Measurements from ENCODE around the gene RAB5A.

The RAB5A gene

DNA sequence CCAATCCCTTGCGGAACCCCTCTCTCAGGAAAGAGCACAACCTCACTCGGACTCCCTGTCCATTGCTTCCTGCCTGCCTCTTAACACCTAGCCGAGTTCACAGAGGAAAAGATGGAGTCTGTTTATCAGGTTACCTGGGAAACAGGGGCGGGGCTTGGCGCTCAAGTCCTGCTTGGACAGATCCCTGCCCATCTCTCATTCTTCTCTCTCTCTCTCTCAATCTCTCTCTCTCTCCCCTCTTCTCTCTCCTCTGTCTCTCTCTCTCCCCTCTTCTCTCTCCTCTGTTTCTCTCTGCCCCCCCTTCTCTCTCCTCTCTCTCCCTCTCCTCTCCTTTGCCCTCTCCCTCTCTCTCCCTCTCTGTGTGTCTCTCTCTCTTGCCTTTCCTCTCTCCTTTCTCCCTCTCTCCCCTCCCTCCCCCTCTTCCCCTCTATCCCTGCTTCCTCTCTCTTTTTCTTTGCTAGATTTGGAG is 12.8 kb upstream of the RAB5A start, which contains the start of gene EFHB:
Gene EFHB (minus strand): TSS at position 120 of the 469 bp plus-strand sequence. CDS start 199 bp downstream, outside the sequence.
- TF ChIP-seq ZFX (IDR thresholded peaks at IDR 0.05; ENCODE audit: borderline replicate concordance), result no peak
- TF ChIP-seq, protein P1, sequence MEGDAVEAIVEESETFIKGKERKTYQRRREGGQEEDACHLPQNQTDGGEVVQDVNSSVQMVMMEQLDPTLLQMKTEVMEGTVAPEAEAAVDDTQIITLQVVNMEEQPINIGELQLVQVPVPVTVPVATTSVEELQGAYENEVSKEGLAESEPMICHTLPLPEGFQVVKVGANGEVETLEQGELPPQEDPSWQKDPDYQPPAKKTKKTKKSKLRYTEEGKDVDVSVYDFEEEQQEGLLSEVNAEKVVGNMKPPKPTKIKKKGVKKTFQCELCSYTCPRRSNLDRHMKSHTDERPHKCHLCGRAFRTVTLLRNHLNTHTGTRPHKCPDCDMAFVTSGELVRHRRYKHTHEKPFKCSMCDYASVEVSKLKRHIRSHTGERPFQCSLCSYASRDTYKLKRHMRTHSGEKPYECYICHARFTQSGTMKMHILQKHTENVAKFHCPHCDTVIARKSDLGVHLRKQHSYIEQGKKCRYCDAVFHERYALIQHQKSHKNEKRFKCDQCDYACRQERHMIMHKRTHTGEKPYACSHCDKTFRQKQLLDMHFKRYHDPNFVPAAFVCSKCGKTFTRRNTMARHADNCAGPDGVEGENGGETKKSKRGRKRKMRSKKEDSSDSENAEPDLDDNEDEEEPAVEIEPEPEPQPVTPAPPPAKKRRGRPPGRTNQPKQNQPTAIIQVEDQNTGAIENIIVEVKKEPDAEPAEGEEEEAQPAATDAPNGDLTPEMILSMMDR (IDR thresholded peaks at IDR 0.05), result no peak
- H3K27ac ChIP-seq, result no peak within 1 kb of the TSS

DNA sequence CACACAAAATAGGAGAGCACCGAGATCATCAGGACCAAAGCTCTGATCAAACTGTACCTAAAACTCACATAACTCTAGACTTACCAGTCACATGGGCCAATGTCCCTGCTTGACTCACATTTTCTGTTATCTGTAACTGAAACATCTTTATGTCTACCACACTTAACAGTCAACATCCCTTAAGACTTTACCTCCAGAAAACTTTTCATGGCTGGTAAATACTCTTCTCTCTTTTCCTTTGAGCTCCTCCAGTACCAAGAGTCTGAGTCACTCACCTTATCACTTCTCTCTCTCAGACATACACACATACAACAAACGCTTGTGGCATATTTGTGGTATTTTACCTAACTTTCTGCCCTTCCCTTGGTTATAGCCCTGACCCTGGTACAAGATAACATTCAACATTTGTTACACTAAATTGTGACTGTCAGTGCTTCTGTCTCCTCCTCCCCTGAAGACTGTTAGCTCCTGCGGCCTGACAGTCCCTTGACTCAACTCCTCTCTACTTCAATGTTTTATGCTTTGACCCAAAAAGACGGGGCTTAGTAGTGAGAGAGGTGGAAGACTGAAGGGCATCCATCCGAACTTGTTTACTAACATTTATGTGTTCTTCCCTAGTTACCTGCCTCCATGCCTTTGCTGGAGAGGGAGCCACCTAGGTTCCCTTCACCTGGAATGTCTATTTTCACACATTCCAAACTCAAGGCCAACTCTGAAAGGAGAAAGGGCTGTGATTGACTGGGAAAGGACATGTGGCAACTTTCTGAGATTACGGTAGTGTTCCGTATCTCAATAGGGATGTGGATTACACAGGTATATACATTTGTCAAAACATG is 9.2 kb upstream of the RAB5A start:
- no peak overlapping the region for H3K27ac ChIP-seq
- TF ChIP-seq ZFX (IDR thresholded peaks at IDR 0.05; ENCODE audit: borderline replicate concordance), result no peak
- TF ChIP-seq, protein P1 (IDR thresholded peaks at IDR 0.05), result no peak

DNA sequence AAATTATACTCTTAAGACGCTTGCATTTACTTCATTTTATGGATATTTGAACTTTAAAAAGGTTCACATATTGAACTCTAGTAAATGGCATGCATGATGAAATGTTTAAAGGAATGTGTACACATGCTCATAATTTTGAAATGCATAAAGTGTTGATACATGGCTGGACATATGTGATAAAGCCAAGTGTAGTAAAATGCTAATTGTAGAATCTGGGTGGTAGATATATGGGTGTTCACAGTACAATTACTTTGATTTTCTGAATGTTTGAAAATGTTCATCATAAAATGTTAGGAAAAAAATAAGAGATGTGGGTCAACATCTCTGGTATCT is 8.6 kb upstream of the RAB5A start:
- no peak for TF ChIP-seq ZFX (IDR thresholded peaks at IDR 0.05; ENCODE audit: borderline replicate concordance)
- TF ChIP-seq, protein P1 (IDR thresholded peaks at IDR 0.05), result no peak
- H3K27ac ChIP-seq, result no peak overlapping the region

DNA sequence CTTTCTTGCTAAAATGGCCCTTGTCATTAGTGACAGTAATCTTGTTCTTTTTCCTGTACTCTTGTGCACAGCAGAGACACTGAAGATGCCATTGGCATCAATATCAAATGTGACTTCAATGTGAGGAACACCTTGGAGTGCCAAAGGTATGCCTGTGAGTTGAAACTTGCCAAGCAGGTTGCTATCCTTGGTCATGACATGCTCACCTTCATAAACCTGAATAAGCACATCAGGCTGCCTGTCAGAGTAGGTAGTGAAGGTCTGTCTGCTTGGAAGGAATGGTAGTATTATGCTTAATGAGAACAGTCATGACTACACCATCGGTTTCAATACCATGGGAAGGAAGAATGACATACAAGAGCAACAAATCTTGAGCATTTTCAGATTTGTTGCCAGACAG is 6.3 kb upstream of the RAB5A start:
- no peak overlapping the region for H3K27ac ChIP-seq
- TF ChIP-seq ZFX (IDR thresholded peaks at IDR 0.05; ENCODE audit: borderline replicate concordance), result no peak
- TF ChIP-seq, protein P1 (IDR thresholded peaks at IDR 0.05), result no peak

DNA sequence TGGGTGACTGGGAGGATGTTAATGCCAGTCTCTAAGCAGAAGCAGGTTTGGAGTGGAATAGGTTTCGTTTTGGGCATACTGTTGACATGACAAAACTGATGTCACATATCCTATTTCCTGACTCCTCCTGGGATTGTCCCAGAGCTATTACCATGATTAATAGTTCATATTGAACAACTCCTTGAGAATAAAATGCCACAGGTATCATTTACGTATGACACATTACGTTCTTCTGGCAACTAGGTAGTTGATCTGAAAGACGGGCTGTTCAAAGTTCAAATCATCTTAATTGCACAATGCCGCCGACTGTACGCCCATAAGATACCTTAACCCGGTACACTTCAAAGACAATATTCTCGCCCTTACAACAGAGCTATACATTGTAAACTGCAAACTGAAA is 1.4 kb upstream of the RAB5A start:
- no peak for TF ChIP-seq ZFX (IDR thresholded peaks at IDR 0.05; ENCODE audit: borderline replicate concordance)
- TF ChIP-seq, protein P1 (IDR thresholded peaks at IDR 0.05), result no peak
- H3K27ac ChIP-seq, result peak overlapping the region; percentile 96

DNA sequence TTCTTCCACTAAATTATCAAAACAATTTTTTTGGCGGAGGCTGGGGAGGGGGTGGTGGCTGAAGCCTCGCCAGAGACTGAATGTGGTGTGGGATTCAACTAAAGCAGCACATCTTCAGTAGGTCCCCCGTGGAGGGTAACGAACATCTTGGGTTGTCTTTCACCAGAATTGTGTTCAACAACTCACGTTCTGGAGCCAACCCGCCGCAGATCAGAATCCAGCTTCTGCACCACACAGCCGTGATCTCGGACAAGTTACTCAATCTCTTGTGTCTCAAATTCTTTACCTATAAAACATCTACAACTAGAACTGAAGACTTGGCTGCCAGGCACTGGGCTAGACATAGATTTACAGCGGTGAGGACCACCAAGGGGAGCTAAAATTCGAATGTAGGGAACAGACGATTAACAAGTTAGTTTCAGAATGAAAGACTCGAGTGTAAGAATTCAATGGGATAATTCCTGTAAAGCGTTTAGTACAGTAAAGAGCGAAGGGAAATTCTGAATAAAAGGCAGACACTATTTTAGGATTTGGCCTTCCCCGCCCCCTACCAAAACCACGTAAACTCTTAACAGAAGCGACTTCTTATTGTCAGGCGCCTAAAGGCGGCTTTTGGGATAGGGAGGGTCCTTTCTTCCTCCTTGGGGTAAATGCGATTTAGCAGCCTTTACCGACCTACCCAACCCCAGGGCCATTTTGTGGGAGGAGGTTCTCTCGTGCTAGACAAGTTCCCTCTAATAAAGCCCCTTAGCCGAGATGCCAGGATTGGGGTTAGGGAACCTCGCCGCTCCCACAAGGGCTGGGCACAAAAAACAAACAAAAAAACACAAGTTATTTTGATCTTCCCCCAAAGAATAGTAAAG is 697 bp upstream of the RAB5A start:
- TF ChIP-seq ZFX (IDR thresholded peaks at IDR 0.05; ENCODE audit: borderline replicate concordance), result no peak
- TF ChIP-seq, protein P1 (IDR thresholded peaks at IDR 0.05), result no peak
- H3K27ac ChIP-seq, result peak overlapping the region; percentile 96

All from 22Rv1 (cell line).